ENCODE measurements around the gene PSG1. TPM values are rescaled to one million over a fixed set of nuclear protein-coding genes. Genes with fewer than 3 reads are reported as not detected.

Gene PSG1
- total RNA-seq, 1 experiment from 2014 or later, result not detected

DNA sequence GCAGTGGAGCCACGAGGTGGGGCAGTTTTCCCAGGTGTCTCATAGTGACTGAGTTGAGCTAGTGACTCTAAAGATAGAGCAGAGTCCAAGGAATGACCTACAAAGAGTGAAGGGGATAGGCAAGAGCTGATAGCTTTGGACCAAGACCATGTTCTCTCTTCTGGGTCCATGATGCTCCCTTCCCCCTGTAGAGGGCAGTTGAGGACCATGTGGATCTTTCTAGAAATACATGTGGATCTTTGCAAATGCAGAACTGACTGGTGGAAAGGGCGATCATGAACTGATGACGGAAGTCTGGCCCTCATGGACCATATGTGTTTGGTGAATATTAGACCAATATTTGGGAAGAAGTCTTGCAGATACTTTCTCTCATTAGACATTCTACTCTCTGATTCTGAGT lies 6.9 kb downstream of the PSG1 start:
- no peak overlapping the region for H2BK20ac ChIP-seq (ENCODE audit: low read depth, low read length, poor library complexity, severe bottlenecking)
- no peak overlapping the region for H4K5ac ChIP-seq (ENCODE audit: insufficient read length, low read depth, low read length)
- H2BK120ac ChIP-seq (ENCODE audit: low read depth, low read length, poor library complexity, severe bottlenecking), result no peak overlapping the region
- no peak overlapping the region for H2AFZ ChIP-seq (ENCODE audit: low read length)
- peaks cover 56% of the 10 kb centered on the region for H3K9me3 ChIP-seq (ENCODE audit: control insufficient read depth, low read depth, low read length)
- no peaks in the 10 kb centered on the region for H3K79me1 ChIP-seq (ENCODE audit: insufficient read depth, low read depth, low read length, poor library complexity, severe bottlenecking)
- no peak overlapping the region for H3K27ac ChIP-seq (ENCODE audit: insufficient read length, low read depth, low read length)
- TF ChIP-seq, protein P1, sequence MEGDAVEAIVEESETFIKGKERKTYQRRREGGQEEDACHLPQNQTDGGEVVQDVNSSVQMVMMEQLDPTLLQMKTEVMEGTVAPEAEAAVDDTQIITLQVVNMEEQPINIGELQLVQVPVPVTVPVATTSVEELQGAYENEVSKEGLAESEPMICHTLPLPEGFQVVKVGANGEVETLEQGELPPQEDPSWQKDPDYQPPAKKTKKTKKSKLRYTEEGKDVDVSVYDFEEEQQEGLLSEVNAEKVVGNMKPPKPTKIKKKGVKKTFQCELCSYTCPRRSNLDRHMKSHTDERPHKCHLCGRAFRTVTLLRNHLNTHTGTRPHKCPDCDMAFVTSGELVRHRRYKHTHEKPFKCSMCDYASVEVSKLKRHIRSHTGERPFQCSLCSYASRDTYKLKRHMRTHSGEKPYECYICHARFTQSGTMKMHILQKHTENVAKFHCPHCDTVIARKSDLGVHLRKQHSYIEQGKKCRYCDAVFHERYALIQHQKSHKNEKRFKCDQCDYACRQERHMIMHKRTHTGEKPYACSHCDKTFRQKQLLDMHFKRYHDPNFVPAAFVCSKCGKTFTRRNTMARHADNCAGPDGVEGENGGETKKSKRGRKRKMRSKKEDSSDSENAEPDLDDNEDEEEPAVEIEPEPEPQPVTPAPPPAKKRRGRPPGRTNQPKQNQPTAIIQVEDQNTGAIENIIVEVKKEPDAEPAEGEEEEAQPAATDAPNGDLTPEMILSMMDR (conservative IDR thresholded peaks at IDR 0.05), result no peak
- H3T11ph ChIP-seq (ENCODE audit: low read length), result no peak overlapping the region
- no peaks in the 10 kb centered on the region for H3K79me2 ChIP-seq (ENCODE audit: insufficient read depth, low read length)
- no peak for DNase-seq
- no peak overlapping the region for H3K18ac ChIP-seq (ENCODE audit: insufficient read length, low read depth, low read length)
- H2BK15ac ChIP-seq (ENCODE audit: low read depth, low read length), result no peak overlapping the region
- H3K4me1 ChIP-seq (ENCODE audit: insufficient read depth, low read length), result no peaks in the 10 kb centered on the region
- H2BK12ac ChIP-seq (ENCODE audit: insufficient read length, low read depth, low read length), result no peak overlapping the region
- H3K4me2 ChIP-seq (ENCODE audit: insufficient read depth, insufficient read length, low read length), result no peak overlapping the region
- no peak overlapping the region for H2AK5ac ChIP-seq (ENCODE audit: insufficient read length, low read length)
- H3K4me3 Mint-ChIP-seq, result no peak overlapping the region
- H3K27me3 Mint-ChIP-seq (ENCODE audit: low read depth), result peaks cover 6% of the 10 kb centered on the region
- no peak overlapping the region for H3K27ac Mint-ChIP-seq
- H3K36me3 Mint-ChIP-seq (ENCODE audit: insufficient read depth in 1 of 3, low read depth in 3 of 3), result peaks cover 9 to 47% (median 17%) of the 10 kb centered on the region in 3 experiments; a peak in 6 of 7 replicates
- H3K9me3 Mint-ChIP-seq, result peaks cover 90 to 91% of the 10 kb centered on the region in 2 experiments
- no peak overlapping the region for H3K4ac ChIP-seq (ENCODE audit: low read depth, low read length)
- no peaks in the 10 kb centered on the region for H3K23me2 ChIP-seq (ENCODE audit: insufficient read length, low read depth, low read length, poor library complexity, severe bottlenecking)
- no peak overlapping the region for H4K91ac ChIP-seq (ENCODE audit: insufficient read length, low read depth, low read length)
- H3K14ac ChIP-seq (ENCODE audit: insufficient read depth, low read length), result no peak overlapping the region
- no peaks in the 10 kb centered on the region for H4K20me1 ChIP-seq (ENCODE audit: control insufficient read depth, insufficient read depth, insufficient read length)
- H4K8ac ChIP-seq (replicated peaks; ENCODE audit: insufficient read length, low read depth, low read length), result no peak overlapping the region
- no peak overlapping the region for H3K56ac ChIP-seq (ENCODE audit: insufficient read length, low read depth, low read length)
- no peak overlapping the region for H3K9ac ChIP-seq (ENCODE audit: extremely low read depth, insufficient read length, low read length)
- no CpG with 5 or more reads among the region's 3 CpGs for WGBS (ENCODE audit: extremely low coverage, insufficient read length, low lambda C conversion rate)
- no peak overlapping the region for H3K23ac ChIP-seq (ENCODE audit: insufficient read length, low read depth, low read length)
- no peaks in the 10 kb centered on the region for H3K4me1 Mint-ChIP-seq
- H2BK5ac ChIP-seq (ENCODE audit: insufficient read length, low read length), result no peak overlapping the region
- no peaks in the 10 kb centered on the region for H3K27me3 ChIP-seq (ENCODE audit: insufficient read depth, low read length)

Data from H9 (cell line).